ENCODE results near the gene MRAP. TPM values are rescaled to one million over a fixed set of nuclear protein-coding genes. Genes with fewer than 3 reads are reported as not detected.

Gene MRAP
- polyA plus RNA-seq, 2 of the 4 experiments (the other 2 are of a cell fraction): not detected

DNA sequence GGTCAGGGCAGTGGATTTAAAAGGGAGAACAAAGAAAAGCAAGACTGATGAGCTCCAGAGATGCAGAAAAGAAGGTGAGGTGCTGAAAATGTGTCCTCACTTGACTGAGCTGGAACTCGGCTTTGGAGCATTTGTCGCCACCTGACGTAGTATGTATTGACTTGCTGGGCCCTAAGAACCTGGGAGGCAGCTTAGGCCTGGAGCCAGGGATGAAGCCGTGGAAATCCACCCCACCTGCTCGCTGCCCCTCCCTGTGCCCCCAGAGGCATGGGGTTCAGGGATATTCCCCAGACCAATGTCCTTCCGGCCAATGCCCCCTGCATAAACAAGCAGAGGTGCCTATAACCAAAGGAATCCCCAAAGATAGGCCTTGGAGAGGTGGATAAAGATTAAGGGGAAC is 14.3 kb downstream of the MRAP start (continued):
- TF ChIP-seq, protein P1, sequence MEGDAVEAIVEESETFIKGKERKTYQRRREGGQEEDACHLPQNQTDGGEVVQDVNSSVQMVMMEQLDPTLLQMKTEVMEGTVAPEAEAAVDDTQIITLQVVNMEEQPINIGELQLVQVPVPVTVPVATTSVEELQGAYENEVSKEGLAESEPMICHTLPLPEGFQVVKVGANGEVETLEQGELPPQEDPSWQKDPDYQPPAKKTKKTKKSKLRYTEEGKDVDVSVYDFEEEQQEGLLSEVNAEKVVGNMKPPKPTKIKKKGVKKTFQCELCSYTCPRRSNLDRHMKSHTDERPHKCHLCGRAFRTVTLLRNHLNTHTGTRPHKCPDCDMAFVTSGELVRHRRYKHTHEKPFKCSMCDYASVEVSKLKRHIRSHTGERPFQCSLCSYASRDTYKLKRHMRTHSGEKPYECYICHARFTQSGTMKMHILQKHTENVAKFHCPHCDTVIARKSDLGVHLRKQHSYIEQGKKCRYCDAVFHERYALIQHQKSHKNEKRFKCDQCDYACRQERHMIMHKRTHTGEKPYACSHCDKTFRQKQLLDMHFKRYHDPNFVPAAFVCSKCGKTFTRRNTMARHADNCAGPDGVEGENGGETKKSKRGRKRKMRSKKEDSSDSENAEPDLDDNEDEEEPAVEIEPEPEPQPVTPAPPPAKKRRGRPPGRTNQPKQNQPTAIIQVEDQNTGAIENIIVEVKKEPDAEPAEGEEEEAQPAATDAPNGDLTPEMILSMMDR (IDR thresholded peaks at IDR 0.05): no peak
- TF ChIP-seq JUN (IDR thresholded peaks at IDR 0.05) (no peak), PHF8 (IDR thresholded peaks at IDR 0.05; ENCODE audit: borderline replicate concordance, low read depth) (no peak), CHD4 (IDR thresholded peaks at IDR 0.05; ENCODE audit: borderline replicate concordance) (no peak), ZC3H11A (IDR thresholded peaks at IDR 0.05) (no peak), KDM5A (IDR thresholded peaks at IDR 0.05) (no peak)
- TF ChIP-seq, protein P2, sequence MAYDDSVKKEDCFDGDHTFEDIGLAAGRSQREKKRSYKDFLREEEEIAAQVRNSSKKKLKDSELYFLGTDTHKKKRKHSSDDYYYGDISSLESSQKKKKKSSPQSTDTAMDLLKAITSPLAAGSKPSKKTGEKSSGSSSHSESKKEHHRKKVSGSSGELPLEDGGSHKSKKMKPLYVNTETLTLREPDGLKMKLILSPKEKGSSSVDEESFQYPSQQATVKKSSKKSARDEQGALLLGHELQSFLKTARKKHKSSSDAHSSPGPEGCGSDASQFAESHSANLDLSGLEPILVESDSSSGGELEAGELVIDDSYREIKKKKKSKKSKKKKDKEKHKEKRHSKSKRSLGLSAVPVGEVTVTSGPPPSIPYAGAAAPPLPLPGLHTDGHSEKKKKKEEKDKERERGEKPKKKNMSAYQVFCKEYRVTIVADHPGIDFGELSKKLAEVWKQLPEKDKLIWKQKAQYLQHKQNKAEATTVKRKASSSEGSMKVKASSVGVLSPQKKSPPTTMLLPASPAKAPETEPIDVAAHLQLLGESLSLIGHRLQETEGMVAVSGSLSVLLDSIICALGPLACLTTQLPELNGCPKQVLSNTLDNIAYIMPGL (CRISPR knock-in tag; IDR thresholded peaks at IDR 0.05; ENCODE audit: borderline replicate concordance): no peak

DNA sequence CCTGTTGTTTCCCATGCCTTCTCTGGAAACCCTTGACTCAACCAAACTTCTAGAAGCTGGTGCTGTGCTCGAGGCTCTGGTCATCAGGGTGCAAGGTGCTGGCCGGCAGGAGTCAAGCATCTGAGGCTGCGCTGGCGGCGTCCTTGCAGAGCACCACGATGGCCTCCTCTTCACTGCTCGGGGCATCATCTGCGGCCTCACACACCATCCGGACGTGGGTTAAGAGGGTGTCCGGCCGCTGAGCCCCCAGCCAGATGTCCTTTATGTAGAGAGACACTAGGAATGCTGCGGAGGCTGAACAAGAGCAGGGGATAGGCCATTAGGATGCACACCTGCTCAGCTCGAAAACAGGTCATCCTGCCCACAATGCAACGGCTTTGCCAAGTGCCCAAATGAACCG is 16.2 kb downstream of the MRAP start:
- Histone ChIP-seq H3K27ac (no peak overlapping the region), H3K4me2 (no peak overlapping the region), H3K4me3 (no peak overlapping the region), H3K4me1 (no peaks in the 10 kb centered on the region), H3K9me3 (no peaks in the 10 kb centered on the region)
- 99% methylated on average over 6 of the region's 16 CpGs for WGBS (ENCODE audit: missing lambda C conversion rate)
- ATAC-seq (no peak), DNase-seq (ENCODE audit: low read depth in 1 of 2, low spot score in 1 of 2) (no peak), FAIRE-seq (no peak)
- ChIA-PET POLR2A (no interaction called here), CTCF (no interaction called here)
- TF ChIP-seq, protein P3, sequence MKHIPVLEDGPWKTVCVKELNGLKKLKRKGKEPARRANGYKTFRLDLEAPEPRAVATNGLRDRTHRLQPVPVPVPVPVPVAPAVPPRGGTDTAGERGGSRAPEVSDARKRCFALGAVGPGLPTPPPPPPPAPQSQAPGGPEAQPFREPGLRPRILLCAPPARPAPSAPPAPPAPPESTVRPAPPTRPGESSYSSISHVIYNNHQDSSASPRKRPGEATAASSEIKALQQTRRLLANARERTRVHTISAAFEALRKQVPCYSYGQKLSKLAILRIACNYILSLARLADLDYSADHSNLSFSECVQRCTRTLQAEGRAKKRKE (CRISPR knock-in tag; IDR thresholded peaks at IDR 0.05; ENCODE audit: low read depth): no peak

DNA sequence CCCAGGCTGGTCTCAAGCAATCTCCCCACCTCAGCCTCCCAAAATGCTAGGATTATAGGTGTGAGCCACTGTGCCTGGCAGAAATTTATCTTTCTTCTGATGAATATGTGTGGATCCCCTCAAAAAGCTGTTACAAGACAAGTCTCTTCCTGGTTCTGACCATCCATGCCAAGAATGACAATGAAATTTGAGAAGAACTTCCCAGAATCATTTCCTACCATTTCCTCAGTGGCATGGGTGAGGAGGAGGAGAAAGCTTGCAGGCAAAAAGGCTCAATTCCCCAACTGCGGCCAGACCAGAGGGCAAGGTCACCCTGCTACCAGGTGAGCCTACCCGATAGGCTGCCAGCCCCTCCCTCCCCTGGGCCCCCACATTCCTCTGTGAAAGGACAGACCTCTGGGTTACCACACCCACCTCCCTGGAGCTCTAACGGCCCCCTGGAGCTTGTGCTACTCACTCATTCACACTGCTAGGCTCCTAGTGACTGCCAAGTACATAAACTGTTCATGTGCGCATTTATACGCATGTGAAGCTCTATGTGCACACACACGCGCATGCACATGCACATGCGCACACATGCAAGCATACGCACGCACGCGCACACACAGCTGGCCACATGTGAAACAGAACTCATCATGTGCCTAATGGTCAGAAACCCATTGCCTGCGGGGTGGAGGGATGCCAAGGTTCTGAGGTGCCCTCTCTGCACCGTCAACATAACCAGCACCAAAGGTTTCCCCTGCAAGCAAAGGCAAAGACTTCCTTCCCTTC is 17.0 kb downstream of the MRAP start:
- ATAC-seq: no peak
- TF ChIP-seq TP53 (CRISPR knock-in tag; IDR thresholded peaks at IDR 0.05): no peak
- no peak for TF ChIP-seq FOSL2 (IDR thresholded peaks at IDR 0.05)
- no peak for TF ChIP-seq FOSL2 (CRISPR knock-in tag; IDR thresholded peaks at IDR 0.05)
- TF ChIP-seq, protein P4, sequence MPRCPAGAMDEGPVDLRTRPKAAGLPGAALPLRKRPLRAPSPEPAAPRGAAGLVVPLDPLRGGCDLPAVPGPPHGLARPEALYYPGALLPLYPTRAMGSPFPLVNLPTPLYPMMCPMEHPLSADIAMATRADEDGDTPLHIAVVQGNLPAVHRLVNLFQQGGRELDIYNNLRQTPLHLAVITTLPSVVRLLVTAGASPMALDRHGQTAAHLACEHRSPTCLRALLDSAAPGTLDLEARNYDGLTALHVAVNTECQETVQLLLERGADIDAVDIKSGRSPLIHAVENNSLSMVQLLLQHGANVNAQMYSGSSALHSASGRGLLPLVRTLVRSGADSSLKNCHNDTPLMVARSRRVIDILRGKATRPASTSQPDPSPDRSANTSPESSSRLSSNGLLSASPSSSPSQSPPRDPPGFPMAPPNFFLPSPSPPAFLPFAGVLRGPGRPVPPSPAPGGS (IDR thresholded peaks at IDR 0.05): no peak
- no peak for TF ChIP-seq RFX5 (IDR thresholded peaks at IDR 0.05)
- TF ChIP-seq, protein P2 (CRISPR knock-in tag; IDR thresholded peaks at IDR 0.05; ENCODE audit: borderline replicate concordance): no peak
- no peak for TF ChIP-seq KDM1A (IDR thresholded peaks at IDR 0.05; ENCODE audit: low read depth)
- no peak for TF ChIP-seq ZNF302 (CRISPR knock-in tag; IDR thresholded peaks at IDR 0.05)
- no peak for TF ChIP-seq CHD2 (IDR thresholded peaks at IDR 0.05; ENCODE audit: low read length, partially characterized antibody)
- TF ChIP-seq POLR2AphosphoS2 (conservative IDR thresholded peaks at IDR 0.05; ENCODE audit: low read length): no peak
- TF ChIP-seq, protein P5, sequence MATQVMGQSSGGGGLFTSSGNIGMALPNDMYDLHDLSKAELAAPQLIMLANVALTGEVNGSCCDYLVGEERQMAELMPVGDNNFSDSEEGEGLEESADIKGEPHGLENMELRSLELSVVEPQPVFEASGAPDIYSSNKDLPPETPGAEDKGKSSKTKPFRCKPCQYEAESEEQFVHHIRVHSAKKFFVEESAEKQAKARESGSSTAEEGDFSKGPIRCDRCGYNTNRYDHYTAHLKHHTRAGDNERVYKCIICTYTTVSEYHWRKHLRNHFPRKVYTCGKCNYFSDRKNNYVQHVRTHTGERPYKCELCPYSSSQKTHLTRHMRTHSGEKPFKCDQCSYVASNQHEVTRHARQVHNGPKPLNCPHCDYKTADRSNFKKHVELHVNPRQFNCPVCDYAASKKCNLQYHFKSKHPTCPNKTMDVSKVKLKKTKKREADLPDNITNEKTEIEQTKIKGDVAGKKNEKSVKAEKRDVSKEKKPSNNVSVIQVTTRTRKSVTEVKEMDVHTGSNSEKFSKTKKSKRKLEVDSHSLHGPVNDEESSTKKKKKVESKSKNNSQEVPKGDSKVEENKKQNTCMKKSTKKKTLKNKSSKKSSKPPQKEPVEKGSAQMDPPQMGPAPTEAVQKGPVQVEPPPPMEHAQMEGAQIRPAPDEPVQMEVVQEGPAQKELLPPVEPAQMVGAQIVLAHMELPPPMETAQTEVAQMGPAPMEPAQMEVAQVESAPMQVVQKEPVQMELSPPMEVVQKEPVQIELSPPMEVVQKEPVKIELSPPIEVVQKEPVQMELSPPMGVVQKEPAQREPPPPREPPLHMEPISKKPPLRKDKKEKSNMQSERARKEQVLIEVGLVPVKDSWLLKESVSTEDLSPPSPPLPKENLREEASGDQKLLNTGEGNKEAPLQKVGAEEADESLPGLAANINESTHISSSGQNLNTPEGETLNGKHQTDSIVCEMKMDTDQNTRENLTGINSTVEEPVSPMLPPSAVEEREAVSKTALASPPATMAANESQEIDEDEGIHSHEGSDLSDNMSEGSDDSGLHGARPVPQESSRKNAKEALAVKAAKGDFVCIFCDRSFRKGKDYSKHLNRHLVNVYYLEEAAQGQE (IDR thresholded peaks at IDR 0.05): no peak
- TF ChIP-seq RCOR1 (IDR thresholded peaks at IDR 0.05; ENCODE audit: low read depth, low read length): no peak
- TF ChIP-seq, protein P6, sequence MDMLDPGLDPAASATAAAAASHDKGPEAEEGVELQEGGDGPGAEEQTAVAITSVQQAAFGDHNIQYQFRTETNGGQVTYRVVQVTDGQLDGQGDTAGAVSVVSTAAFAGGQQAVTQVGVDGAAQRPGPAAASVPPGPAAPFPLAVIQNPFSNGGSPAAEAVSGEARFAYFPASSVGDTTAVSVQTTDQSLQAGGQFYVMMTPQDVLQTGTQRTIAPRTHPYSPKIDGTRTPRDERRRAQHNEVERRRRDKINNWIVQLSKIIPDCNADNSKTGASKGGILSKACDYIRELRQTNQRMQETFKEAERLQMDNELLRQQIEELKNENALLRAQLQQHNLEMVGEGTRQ (IDR thresholded peaks at IDR 0.05): no peak
- TF ChIP-seq, protein P7, sequence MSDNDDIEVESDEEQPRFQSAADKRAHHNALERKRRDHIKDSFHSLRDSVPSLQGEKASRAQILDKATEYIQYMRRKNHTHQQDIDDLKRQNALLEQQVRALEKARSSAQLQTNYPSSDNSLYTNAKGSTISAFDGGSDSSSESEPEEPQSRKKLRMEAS (IDR thresholded peaks at IDR 0.05): no peak

More for the DNA sequence above, 17.0 kb downstream of the MRAP start:
- no peaks in the 10 kb centered on the region for H3K4me1 ChIP-seq
- FAIRE-seq: no peak
- no peak overlapping the region for H3K4me2 ChIP-seq
- H3K27ac ChIP-seq: no peak overlapping the region
- H3K4me3 ChIP-seq: no peak overlapping the region
- POLR2A ChIA-PET: no interaction called here
- CTCF ChIA-PET: interaction anchor here (1.0 kb wide), 1 partner anchor 87 kb away, joined by 3 read pairs; no protein-coding TSS in a partner anchor
- DNase-seq (ENCODE audit: low read depth in 1 of 2, low spot score in 1 of 2): no peak
- no peaks in the 10 kb centered on the region for H3K9me3 ChIP-seq
- WGBS (ENCODE audit: missing lambda C conversion rate): 96% methylated on average over 14 of the region's 14 CpGs

All from A549 (cell line).